Fibroblast of skin of left biceps (primary cell): ENCODE measurements around the gene ADAM17.
"Not testable (repeated sequence)": the region's sequence is repeated elsewhere in the genome, so short reads cannot be mapped to it uniquely, and the experiment has no call there.

Source experiments
- DNase-seq, 2 experiments: peaks; one replicate each; pipeline ENCODE4 v3.0.0-alpha.2; 2013; ENCODE audit warnings: low read depth in 2 of 2

Gene ADAM17

GRCh38 chr2:9519250-9519649, 36.4 kb downstream of the ADAM17 start:
- DNase-seq, result no peak

- no peak for DNase-seq
Observed at GRCh38 chr2:9518780-9519179, 36.9 kb downstream of the ADAM17 start.

GRCh38 chr2:9518163-9518562, 37.5 kb downstream of the ADAM17 start:
- no peak for DNase-seq

GRCh38 chr2:9517118-9517782, 38.4 kb downstream of the ADAM17 start:
- no peak for DNase-seq

- not testable (repeated sequence) for DNase-seq
Observed at GRCh38 chr2:9513946-9514345, 41.7 kb downstream of the ADAM17 start.

- DNase-seq, result no peak
Observed at GRCh38 chr2:9508931-9509330, 46.7 kb downstream of the ADAM17 start.

- DNase-seq, result no peak
Observed at GRCh38 chr2:9498210-9498609, 57.4 kb downstream of the ADAM17 start.

- no peak for DNase-seq
Observed at GRCh38 chr2:9497017-9497416, 58.6 kb downstream of the ADAM17 start.

GRCh38 chr2:9494081-9494480, 61.5 kb downstream of the ADAM17 start:
- no peak for DNase-seq

GRCh38 chr2:9493478-9493877, 62.2 kb downstream of the ADAM17 start:
- DNase-seq, result no peak

- no peak for DNase-seq
Observed at GRCh38 chr2:9492927-9493326, 62.7 kb downstream of the ADAM17 start.

GRCh38 chr2:9490789-9491188, 64.8 kb downstream of the ADAM17 start:
- no peak for DNase-seq

- DNase-seq, result no peak
Observed at GRCh38 chr2:9488583-9489547, 66.8 kb downstream of the ADAM17 start.

GRCh38 chr2:9484533-9484932, 71.1 kb downstream of the ADAM17 start:
- no peak for DNase-seq

- no peak for DNase-seq
Observed at GRCh38 chr2:9483107-9483506, 72.5 kb downstream of the ADAM17 start.

GRCh38 chr2:9480157-9480556, 75.5 kb downstream of the ADAM17 start:
- DNase-seq, result no peak

- no peak for DNase-seq
Observed at GRCh38 chr2:9478526-9478925, 77.1 kb downstream of the ADAM17 start.

GRCh38 chr2:9477914-9478313, 77.7 kb downstream of the ADAM17 start:
- no peak for DNase-seq

GRCh38 chr2:9474361-9475057, 81.1 kb downstream of the ADAM17 start, which contains the start of gene IAH1:
IAH1 (plus strand) TSS chr2:9474551; CDS start chr2:9474567, 16 bp downstream.
- no peak for DNase-seq

- no peak for DNase-seq
Observed at GRCh38 chr2:9473985-9474360, 81.7 kb downstream of the ADAM17 start.

- DNase-seq, result no peak
Observed at GRCh38 chr2:9473308-9473984, 82.2 kb downstream of the ADAM17 start.

- DNase-seq, result no peak
Observed at GRCh38 chr2:9472511-9472910, 83.1 kb downstream of the ADAM17 start.
